ENCODE measurements around the gene CLEC17A. TPM values are rescaled to one million over a fixed set of nuclear protein-coding genes. Genes with fewer than 3 reads are reported as not detected.

The CLEC17A gene
- total and polyA plus RNA-seq, 7 donors = 0.03 to 0.04 TPM; not detected in 5

- Histone ChIP-seq H3K27me3 (ENCODE audit: insufficient read depth in 3 of 3, low read length in 2 of 3) (no peaks in the 10 kb centered on the region), H3K4me3 (no peak overlapping the region), H3K4me1 (no peaks in the 10 kb centered on the region), H3K27ac (no peak overlapping the region), H3K9me3 (no peaks in the 10 kb centered on the region), H3K36me3 (ENCODE audit: insufficient read depth in 1 of 2, low read depth in 1 of 2) (no peaks in the 10 kb centered on the region)
- WGBS, 3 donors = 85 to 93% (median 86%) methylated on average over 2 of the region's 2 CpGs
- no peak for TF ChIP-seq CTCF (IDR thresholded peaks at IDR 0.05)
- DNase-seq (no peak), ATAC-seq (no peak)
- intact Hi-C loops (cut with DNase I) = no loop called here
These were observed 65.6 kb downstream of the CLEC17A start for GRCh38 chr19:14648506-14648905.

- H3K36me3 ChIP-seq (ENCODE audit: insufficient read depth in 1 of 2, low read depth in 1 of 2) = no peaks in the 10 kb centered on the region
- H3K4me3 ChIP-seq = no peak overlapping the region
- H3K27ac ChIP-seq = no peak overlapping the region
- intact Hi-C loops (cut with DNase I) = no loop called here
- H3K27me3 ChIP-seq (ENCODE audit: insufficient read depth in 3 of 3, low read length in 2 of 3) = no peaks in the 10 kb centered on the region
- 57 to 75% (median 62%) methylated on average over 4 of the region's 4 CpGs for WGBS, 3 donors
- no peak for ATAC-seq
- DNase-seq = no peak
- no peaks in the 10 kb centered on the region for H3K9me3 ChIP-seq
- no peak for TF ChIP-seq CTCF (IDR thresholded peaks at IDR 0.05)
- H3K4me1 ChIP-seq = no peaks in the 10 kb centered on the region
These were observed 66.1 kb downstream of the CLEC17A start for GRCh38 chr19:14649020-14649419.

GRCh38 chr19:14650161-14650560, 67.3 kb downstream of the CLEC17A start:
- no peak overlapping the region for H3K27ac ChIP-seq
- no peak for TF ChIP-seq CTCF (IDR thresholded peaks at IDR 0.05)
- WGBS, 3 donors = 60 to 76% (median 75%) methylated on average over 2 of the region's 2 CpGs
- no peaks in the 10 kb centered on the region for H3K27me3 ChIP-seq (ENCODE audit: insufficient read depth in 3 of 3, low read length in 2 of 3)
- H3K4me1 ChIP-seq = no peaks in the 10 kb centered on the region
- no peak overlapping the region for H3K4me3 ChIP-seq
- DNase-seq (no peak), ATAC-seq (no peak)
- intact Hi-C loops (cut with DNase I) = no loop called here
- H3K9me3 ChIP-seq = no peaks in the 10 kb centered on the region
- no peaks in the 10 kb centered on the region for H3K36me3 ChIP-seq (ENCODE audit: insufficient read depth in 1 of 2, low read depth in 1 of 2)

- no peak overlapping the region for H3K27ac ChIP-seq
- intact Hi-C loops (cut with DNase I) = no loop called here
- no peaks in the 10 kb centered on the region for H3K4me1 ChIP-seq
- TF ChIP-seq CTCF (IDR thresholded peaks at IDR 0.05) = no peak
- 62 to 66% (median 64%) methylated on average over 7 of the region's 7 CpGs for WGBS, 3 donors
- ATAC-seq (no peak), DNase-seq (no peak)
- no peaks in the 10 kb centered on the region for H3K36me3 ChIP-seq (ENCODE audit: insufficient read depth in 1 of 2, low read depth in 1 of 2)
- no peaks in the 10 kb centered on the region for H3K9me3 ChIP-seq
- no peak overlapping the region for H3K4me3 ChIP-seq
- H3K27me3 ChIP-seq (ENCODE audit: insufficient read depth in 3 of 3, low read length in 2 of 3) = peaks cover 0 to 2% (median 0%) of the 10 kb centered on the region in 3 donors
These were observed 72.1 kb downstream of the CLEC17A start for GRCh38 chr19:14654786-14655560.

GRCh38 chr19:14655726-14656125, 72.8 kb downstream of the CLEC17A start:
- Histone ChIP-seq H3K9me3 (no peaks in the 10 kb centered on the region), H3K27me3 (ENCODE audit: insufficient read depth in 3 of 3, low read length in 2 of 3) (peaks cover 0 to 10% (median 0%) of the 10 kb centered on the region in 3 donors), H3K27ac (no peak overlapping the region), H3K4me3 (no peak overlapping the region), H3K4me1 (no peaks in the 10 kb centered on the region), H3K36me3 (ENCODE audit: insufficient read depth in 1 of 2, low read depth in 1 of 2) (no peaks in the 10 kb centered on the region)
- ATAC-seq (no peak), DNase-seq (no peak)
- intact Hi-C loops (cut with DNase I) = no loop called here
- no peak for TF ChIP-seq CTCF (IDR thresholded peaks at IDR 0.05)
- 67 to 73% (median 68%) methylated on average over 11 of the region's 11 CpGs for WGBS, 3 donors
